Keratinocyte (primary cell): ENCODE results near the gene ALDH1L1.

Source experiments
- EZH2 ChIP-seq: IDR thresholded peaks from one replicate; pipeline ENCODE4 v1.6.1; 2012; ENCODE audit warnings: inconsistent platforms, mild to moderate bottlenecking, low read length, moderate library complexity
- TF ChIP-seq, protein P1 (sequence below), 3 experiments: IDR thresholded peaks in 1 of 3; conservative IDR thresholded peaks in 1 of 3; optimal IDR thresholded peaks in 1 of 3; 2 replicates in 2 of 3; 3 replicates in 1 of 3; pipeline versions ENCODE3 to v1.5.1; 2011; ENCODE audit warnings: low read length in 3 of 3, mild to moderate bottlenecking in 3 of 3, moderate library complexity in 2 of 3, control low read depth in 1 of 3, inconsistent platforms in 1 of 3; ENCODE audit not compliant: insufficient read depth in 2 of 3; ENCODE audit errors: extremely low read depth in 1 of 3

DNA sequence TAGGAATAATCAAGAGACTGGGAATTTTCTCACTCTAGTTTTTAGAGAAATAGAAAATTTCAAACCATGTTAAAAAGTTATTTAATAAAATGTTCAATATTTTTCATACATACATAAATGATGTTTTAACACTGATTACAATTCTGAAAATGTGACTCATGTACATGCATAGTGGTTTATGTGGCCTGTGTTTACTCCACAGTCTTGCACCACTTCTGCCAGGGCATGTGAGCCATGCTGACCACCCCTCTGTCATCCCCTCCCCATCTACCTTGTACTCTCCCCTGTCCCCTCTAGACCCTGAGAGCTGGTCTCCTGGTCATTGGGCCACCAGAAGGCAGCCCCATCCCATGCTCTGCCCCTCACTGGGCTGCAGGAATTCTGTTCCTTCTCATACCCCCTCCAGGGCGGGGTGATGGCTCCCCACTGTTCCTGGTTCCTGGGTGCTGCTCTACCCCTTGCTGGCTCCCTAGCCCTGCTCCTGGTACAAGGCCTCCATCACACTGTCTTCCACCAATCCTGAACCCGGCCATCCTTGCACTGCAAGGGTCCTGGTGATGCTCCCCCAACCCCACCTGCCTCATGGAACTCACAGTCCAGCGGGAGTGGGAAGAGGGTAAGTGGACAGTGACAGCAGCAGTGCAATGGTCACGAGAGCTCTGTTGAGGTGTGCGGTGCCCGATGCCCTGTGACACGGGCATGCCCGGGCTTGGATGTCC, 72.3 kb downstream of the ALDH1L1 start:
- TF ChIP-seq, protein P1, sequence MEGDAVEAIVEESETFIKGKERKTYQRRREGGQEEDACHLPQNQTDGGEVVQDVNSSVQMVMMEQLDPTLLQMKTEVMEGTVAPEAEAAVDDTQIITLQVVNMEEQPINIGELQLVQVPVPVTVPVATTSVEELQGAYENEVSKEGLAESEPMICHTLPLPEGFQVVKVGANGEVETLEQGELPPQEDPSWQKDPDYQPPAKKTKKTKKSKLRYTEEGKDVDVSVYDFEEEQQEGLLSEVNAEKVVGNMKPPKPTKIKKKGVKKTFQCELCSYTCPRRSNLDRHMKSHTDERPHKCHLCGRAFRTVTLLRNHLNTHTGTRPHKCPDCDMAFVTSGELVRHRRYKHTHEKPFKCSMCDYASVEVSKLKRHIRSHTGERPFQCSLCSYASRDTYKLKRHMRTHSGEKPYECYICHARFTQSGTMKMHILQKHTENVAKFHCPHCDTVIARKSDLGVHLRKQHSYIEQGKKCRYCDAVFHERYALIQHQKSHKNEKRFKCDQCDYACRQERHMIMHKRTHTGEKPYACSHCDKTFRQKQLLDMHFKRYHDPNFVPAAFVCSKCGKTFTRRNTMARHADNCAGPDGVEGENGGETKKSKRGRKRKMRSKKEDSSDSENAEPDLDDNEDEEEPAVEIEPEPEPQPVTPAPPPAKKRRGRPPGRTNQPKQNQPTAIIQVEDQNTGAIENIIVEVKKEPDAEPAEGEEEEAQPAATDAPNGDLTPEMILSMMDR (optimal IDR thresholded peaks at IDR 0.05 in 1 of 3, IDR thresholded peaks at IDR 0.05 in 1 of 3, conservative IDR thresholded peaks at IDR 0.05 in 1 of 3; ENCODE audit: extremely low read depth in 1 of 3, insufficient read depth in 2 of 3, low read length in 3 of 3): no peak
- TF ChIP-seq EZH2: no peak
